ENCODE measurements around the gene AGR2.

- TF ChIP-seq, protein P1, sequence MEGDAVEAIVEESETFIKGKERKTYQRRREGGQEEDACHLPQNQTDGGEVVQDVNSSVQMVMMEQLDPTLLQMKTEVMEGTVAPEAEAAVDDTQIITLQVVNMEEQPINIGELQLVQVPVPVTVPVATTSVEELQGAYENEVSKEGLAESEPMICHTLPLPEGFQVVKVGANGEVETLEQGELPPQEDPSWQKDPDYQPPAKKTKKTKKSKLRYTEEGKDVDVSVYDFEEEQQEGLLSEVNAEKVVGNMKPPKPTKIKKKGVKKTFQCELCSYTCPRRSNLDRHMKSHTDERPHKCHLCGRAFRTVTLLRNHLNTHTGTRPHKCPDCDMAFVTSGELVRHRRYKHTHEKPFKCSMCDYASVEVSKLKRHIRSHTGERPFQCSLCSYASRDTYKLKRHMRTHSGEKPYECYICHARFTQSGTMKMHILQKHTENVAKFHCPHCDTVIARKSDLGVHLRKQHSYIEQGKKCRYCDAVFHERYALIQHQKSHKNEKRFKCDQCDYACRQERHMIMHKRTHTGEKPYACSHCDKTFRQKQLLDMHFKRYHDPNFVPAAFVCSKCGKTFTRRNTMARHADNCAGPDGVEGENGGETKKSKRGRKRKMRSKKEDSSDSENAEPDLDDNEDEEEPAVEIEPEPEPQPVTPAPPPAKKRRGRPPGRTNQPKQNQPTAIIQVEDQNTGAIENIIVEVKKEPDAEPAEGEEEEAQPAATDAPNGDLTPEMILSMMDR (conservative IDR thresholded peaks at IDR 0.05; ENCODE audit: low read length) = no peak
- TF ChIP-seq EZH2phosphoT487 (IDR thresholded peaks at IDR 0.05; ENCODE audit: borderline replicate concordance) = no peak
Observed at GRCh38 chr7:16845746-16846145, 40.9 kb upstream of the AGR2 start.

All from Loucy (cell line).